Esophagus squamous epithelium (tissue), 5 donors: ENCODE results near the gene NR0B2. TPM values are rescaled to one million over a fixed set of nuclear protein-coding genes. Genes with fewer than 3 reads are reported as not detected.

Source experiments
- DNase-seq: peaks from one replicate; lab custom pipeline; 2025; lab: John Stamatoyannopoulos, UW
- H3K27ac ChIP-seq, 4 donors: fragments of 200-600 bp; sonication (generic); one replicate each; pipeline ENCODE4 v1.5.1; 2016 to 2019; ENCODE audit warnings: mild to moderate bottlenecking in 1 of 4
- H3K27me3 ChIP-seq, 4 donors: fragments of 200-600 bp; sonication (generic); 1 replicate in 3 of 4; 2 replicates in 1 of 4; pipeline versions ENCODE4 v1.5.1 to v1.6.0; 2017 to 2021; ENCODE audit warnings: antibody characterized with exemption in 1 of 4
- H3K36me3 ChIP-seq, 3 donors: fragments of 200-600 bp; sonication (generic); one replicate each; pipeline ENCODE4 v1.5.1; 2016 to 2019
- H3K4me1 ChIP-seq, 3 donors: fragments of 200-600 bp; sonication (generic); one replicate each; pipeline ENCODE4 v1.5.1; 2017 to 2019
- H3K4me3 ChIP-seq, 4 donors: fragments of 200-600 bp; sonication (generic); 1 replicate in 3 of 4; 2 replicates in 1 of 4; pipeline ENCODE4 v1.5.1; 2016 to 2019; ENCODE audit warnings: mild to moderate bottlenecking in 2 of 4, moderate library complexity in 1 of 4
- H3K9me3 ChIP-seq, 3 donors: fragments of 200-600 bp; sonication (generic); one replicate each; pipeline ENCODE4 v1.5.1; 2016 to 2019
- POLR2A ChIP-seq, 4 donors: fragments of 450-650 bp; IDR thresholded peaks; one replicate each; pipeline ENCODE4 v1.6.1; 2017; ENCODE audit warnings: antibody characterized with exemption in 4 of 4, mild to moderate bottlenecking in 4 of 4, moderate library complexity in 3 of 4
- WGBS, 2 donors: methylation state at CpG; one replicate each; pipeline ENCODE4 v1.1.5; 2018; 5-methylcytosine and 5-hydroxymethylcytosine counted together
- intact Hi-C: fragments of 100-400 bp; cut with DNase I; formaldehyde crosslinking; loops from one replicate; pipeline ENCODE4 v1.15.0; 2022
- total RNA-seq, 4 donors: library from RNA; depleted of rRNA; stranded (reverse); fragments of >200 nt; gene quantifications; one replicate each; pipeline ENCODE4 v1.1.0, GENCODE V29; 2016
- TF ChIP-seq, protein P1 (sequence below), 6 experiments: fragments of 450-650 bp in 4 of 6; fragments of 200-600 bp in 2 of 6; sonication (generic) in 2 of 6; IDR thresholded peaks; one replicate each; pipeline ENCODE4 v1.5.1; 2016 to 2019; ENCODE audit warnings: antibody characterized with exemption in 6 of 6, mild to moderate bottlenecking in 4 of 6, moderate library complexity in 4 of 6
- donor health status: DM: yes; HTN: yes; CAD: no.

Gene NR0B2, protein sequence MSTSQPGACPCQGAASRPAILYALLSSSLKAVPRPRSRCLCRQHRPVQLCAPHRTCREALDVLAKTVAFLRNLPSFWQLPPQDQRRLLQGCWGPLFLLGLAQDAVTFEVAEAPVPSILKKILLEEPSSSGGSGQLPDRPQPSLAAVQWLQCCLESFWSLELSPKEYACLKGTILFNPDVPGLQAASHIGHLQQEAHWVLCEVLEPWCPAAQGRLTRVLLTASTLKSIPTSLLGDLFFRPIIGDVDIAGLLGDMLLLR
- total RNA-seq, result not detected

GRCh38 chr1:26913754-26914619, at the start of gene NR0B2:
NR0B2 (minus strand) TSS chr1:26913975; CDS start chr1:26913940, 35 bp downstream.
- TF ChIP-seq POLR2A (IDR thresholded peaks at IDR 0.05), result no peak
- TF ChIP-seq, protein P1, sequence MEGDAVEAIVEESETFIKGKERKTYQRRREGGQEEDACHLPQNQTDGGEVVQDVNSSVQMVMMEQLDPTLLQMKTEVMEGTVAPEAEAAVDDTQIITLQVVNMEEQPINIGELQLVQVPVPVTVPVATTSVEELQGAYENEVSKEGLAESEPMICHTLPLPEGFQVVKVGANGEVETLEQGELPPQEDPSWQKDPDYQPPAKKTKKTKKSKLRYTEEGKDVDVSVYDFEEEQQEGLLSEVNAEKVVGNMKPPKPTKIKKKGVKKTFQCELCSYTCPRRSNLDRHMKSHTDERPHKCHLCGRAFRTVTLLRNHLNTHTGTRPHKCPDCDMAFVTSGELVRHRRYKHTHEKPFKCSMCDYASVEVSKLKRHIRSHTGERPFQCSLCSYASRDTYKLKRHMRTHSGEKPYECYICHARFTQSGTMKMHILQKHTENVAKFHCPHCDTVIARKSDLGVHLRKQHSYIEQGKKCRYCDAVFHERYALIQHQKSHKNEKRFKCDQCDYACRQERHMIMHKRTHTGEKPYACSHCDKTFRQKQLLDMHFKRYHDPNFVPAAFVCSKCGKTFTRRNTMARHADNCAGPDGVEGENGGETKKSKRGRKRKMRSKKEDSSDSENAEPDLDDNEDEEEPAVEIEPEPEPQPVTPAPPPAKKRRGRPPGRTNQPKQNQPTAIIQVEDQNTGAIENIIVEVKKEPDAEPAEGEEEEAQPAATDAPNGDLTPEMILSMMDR (IDR thresholded peaks at IDR 0.05), result no peak
- no peak within 1 kb of the TSS for H3K27ac ChIP-seq
- no peak within 1 kb of the TSS for H3K4me3 ChIP-seq
- whole genome bisulfite sequencing, 2 donors, result 76 to 88% methylated on average over 5 to 12 of the region's 16 CpGs
- no peak for DNase-seq
- intact Hi-C loops, result no loop called here
- H3K4me1 ChIP-seq, result no peaks in the 10 kb centered on the region
- H3K9me3 ChIP-seq, result no peaks in the 10 kb centered on the region
- no peaks in the 10 kb centered on the region for H3K27me3 ChIP-seq
- H3K36me3 ChIP-seq, result no peaks in the 10 kb centered on the region

- H3K36me3 ChIP-seq, result peaks cover 0 to 5% (median 0%) of the 10 kb centered on the region in 3 donors
- intact Hi-C loops, result no loop called here
- DNase-seq, result no peak
- WGBS, 2 donors, result 25 to 29% methylated on average over 3 of the region's 3 CpGs
- peaks cover 10 to 43% (median 12%) of the 10 kb centered on the region in 3 donors for H3K4me1 ChIP-seq
- H3K4me3 ChIP-seq, result peak overlapping the region in 1 of 4 donors; percentile 66
- no peak for TF ChIP-seq POLR2A (IDR thresholded peaks at IDR 0.05)
- TF ChIP-seq, protein P1 (IDR thresholded peaks at IDR 0.05), result no peak
- peaks cover 0 to 68% (median 6%) of the 10 kb centered on the region in 4 donors for H3K27me3 ChIP-seq
- H3K9me3 ChIP-seq, result no peaks in the 10 kb centered on the region
- H3K27ac ChIP-seq, result peak overlapping the region in 1 of 4 donors; percentile 90
These were observed 48.1 kb upstream of the NR0B2 start for GRCh38 chr1:26961826-26962225.

DNA sequence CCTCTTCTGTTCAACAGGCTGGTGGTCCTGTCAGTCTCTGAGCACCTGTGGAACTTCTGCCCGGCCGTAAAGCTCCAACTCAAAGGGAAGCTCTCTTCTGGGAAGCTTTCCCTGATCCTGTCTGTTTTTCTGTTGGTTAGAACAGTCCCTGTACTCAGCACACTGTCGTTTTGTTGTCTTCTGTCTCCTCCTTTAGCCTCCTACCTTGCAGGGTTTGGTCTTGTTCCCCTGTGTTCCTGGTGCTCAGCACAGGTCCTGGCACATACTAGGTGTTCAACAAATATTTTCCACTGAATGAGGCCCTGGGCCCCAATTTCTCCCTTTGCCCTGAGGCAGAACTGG, 46.8 kb upstream of the NR0B2 start:
- peak overlapping the region; percentile 3 to 91 (median 88) for H3K27ac ChIP-seq
- peak overlapping the region; percentile 66 to 88 (median 76) for H3K4me3 ChIP-seq
- H3K27me3 ChIP-seq, result peaks cover 0 to 69% (median 6%) of the 10 kb centered on the region in 4 donors
- peaks cover 0 to 7% (median 0%) of the 10 kb centered on the region in 3 donors for H3K9me3 ChIP-seq
- TF ChIP-seq, protein P1 (IDR thresholded peaks at IDR 0.05), result peak in 1 of 6 experiments; percentile 1
- no peak for TF ChIP-seq POLR2A (IDR thresholded peaks at IDR 0.05)
- DNase-seq, result no peak
- intact Hi-C loops, result no loop called here
- peaks cover 10 to 43% (median 12%) of the 10 kb centered on the region in 3 donors for H3K4me1 ChIP-seq
- H3K36me3 ChIP-seq, result peaks cover 0 to 7% (median 0%) of the 10 kb centered on the region in 3 donors
- 10 to 14% methylated on average over 3 of the region's 3 CpGs for WGBS, 2 donors

DNA sequence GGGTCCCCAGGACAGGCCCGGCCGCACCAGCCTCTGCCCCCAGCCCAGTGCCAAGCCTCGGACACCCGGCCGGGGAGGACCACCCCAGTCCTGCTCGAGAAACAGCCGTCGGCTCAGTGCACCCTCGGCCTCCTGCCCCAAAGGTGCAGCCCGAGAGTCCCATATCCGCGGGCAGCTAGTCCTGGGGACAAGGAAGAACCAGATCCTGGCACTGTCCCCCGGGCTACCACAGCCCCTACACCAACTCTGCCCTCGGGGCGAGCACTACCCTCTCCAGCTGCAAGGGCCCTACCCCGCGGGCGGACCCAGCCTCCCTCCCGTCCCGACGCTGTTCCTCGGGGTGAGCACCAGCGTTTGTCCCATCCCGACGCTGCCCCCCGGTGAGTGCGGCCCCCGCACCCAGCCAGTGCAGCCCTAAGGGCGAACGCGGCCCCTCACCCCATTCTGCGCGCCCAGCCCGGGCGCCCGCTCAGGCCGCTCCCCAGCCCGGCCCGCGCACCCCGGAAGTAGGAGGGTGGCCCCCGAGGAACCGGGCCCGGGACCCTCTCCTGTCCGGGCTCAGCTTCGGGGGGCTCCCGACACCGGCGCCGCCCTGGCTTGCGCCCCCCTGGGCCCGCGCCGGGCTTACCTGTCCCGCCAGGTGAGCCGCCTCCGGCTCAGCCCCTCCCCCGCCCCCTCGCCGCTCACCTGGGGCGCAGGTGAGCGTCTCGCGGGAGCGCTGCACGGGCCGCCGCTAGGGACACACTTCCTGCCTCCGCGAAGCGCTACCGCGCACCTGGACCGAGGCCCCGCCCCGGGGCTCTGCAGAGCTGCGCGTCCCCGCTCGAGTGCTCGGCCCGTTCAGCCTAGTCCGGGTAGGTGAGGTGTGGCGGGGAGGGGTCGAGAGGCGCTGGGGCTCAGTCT, 46.2 kb upstream of the NR0B2 start, which contains the start of gene KDF1:
TSS of gene KDF1 (minus strand) at position 747 of the 903 bp plus-strand sequence. CDS start 8,088 bp downstream, outside the sequence.
- 0% methylated on average over 2 to 5 of the region's 86 CpGs for WGBS, 2 donors
- intact Hi-C loops, result no loop called here
- peak within 1 kb of the TSS; percentile 66 to 88 (median 76) for H3K4me3 ChIP-seq
- no peak for DNase-seq
- H3K27me3 ChIP-seq, result peaks cover 0 to 69% (median 6%) of the 10 kb centered on the region in 4 donors
- peaks cover 10 to 43% (median 12%) of the 10 kb centered on the region in 3 donors for H3K4me1 ChIP-seq
- peak within 1 kb of the TSS; percentile 3 to 91 (median 88) for H3K27ac ChIP-seq
- peaks cover 0 to 9% (median 0%) of the 10 kb centered on the region in 3 donors for H3K36me3 ChIP-seq
- peaks cover 0 to 7% (median 0%) of the 10 kb centered on the region in 3 donors for H3K9me3 ChIP-seq
- TF ChIP-seq POLR2A (IDR thresholded peaks at IDR 0.05), result peak in 3 of 4 donors; percentile 40 to 79 (median 65)
- TF ChIP-seq, protein P1 (IDR thresholded peaks at IDR 0.05), result peak in 5 of 6 experiments; percentile 10 to 59 (median 37)
